ENCODE measurements around the gene TSPO. TPM values are rescaled to one million over a fixed set of nuclear protein-coding genes. Genes with fewer than 3 reads are reported as not detected.
A peak's percentile ranks its signal among the peaks of the same experiment; 100 is the strongest.

TSPO gene
- total and polyA plus RNA-seq, 7 donors: 35.8 to 148 (median 69.9) TPM

DNA sequence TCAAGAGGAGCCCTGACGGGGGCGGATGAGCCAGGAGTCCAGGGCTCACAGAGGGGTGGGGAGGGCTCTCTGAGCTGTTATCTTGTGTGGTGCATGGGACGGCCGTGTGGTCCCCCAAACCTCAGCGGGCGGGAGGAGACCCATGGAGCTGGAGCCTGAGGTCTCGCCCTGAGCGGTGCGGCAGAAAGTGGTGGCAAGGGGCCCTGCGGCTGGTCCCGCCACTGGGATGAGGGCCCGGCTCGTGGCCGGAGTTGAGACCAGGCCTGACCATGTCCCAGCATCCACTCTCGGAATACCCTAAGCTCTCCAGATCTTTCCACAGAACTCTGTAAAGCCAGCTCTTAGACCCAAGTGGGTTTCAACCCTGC lies 58.1 kb downstream of the TSPO start:
- Histone ChIP-seq H3K4me1 (no peaks in the 10 kb centered on the region), H3K36me3 (ENCODE audit: insufficient read depth in 1 of 2, low read depth in 1 of 2) (no peaks in the 10 kb centered on the region), H3K9me3 (no peaks in the 10 kb centered on the region), H3K27me3 (ENCODE audit: insufficient read depth in 3 of 3, low read length in 2 of 3) (peaks cover 0 to 10% (median 5%) of the 10 kb centered on the region in 3 donors), H3K27ac (no peak overlapping the region), H3K4me3 (no peak overlapping the region)
- ATAC-seq: no peak
- TF ChIP-seq, protein P1, sequence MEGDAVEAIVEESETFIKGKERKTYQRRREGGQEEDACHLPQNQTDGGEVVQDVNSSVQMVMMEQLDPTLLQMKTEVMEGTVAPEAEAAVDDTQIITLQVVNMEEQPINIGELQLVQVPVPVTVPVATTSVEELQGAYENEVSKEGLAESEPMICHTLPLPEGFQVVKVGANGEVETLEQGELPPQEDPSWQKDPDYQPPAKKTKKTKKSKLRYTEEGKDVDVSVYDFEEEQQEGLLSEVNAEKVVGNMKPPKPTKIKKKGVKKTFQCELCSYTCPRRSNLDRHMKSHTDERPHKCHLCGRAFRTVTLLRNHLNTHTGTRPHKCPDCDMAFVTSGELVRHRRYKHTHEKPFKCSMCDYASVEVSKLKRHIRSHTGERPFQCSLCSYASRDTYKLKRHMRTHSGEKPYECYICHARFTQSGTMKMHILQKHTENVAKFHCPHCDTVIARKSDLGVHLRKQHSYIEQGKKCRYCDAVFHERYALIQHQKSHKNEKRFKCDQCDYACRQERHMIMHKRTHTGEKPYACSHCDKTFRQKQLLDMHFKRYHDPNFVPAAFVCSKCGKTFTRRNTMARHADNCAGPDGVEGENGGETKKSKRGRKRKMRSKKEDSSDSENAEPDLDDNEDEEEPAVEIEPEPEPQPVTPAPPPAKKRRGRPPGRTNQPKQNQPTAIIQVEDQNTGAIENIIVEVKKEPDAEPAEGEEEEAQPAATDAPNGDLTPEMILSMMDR (IDR thresholded peaks at IDR 0.05): no peak
- peak in 1 of 2 donors; percentile 42 for DNase-seq
- intact Hi-C loops (cut with DNase I): no loop called here
- WGBS, 3 donors: 86 to 93% (median 86%) methylated on average over 13 to 15 of the region's 15 CpGs

DNA sequence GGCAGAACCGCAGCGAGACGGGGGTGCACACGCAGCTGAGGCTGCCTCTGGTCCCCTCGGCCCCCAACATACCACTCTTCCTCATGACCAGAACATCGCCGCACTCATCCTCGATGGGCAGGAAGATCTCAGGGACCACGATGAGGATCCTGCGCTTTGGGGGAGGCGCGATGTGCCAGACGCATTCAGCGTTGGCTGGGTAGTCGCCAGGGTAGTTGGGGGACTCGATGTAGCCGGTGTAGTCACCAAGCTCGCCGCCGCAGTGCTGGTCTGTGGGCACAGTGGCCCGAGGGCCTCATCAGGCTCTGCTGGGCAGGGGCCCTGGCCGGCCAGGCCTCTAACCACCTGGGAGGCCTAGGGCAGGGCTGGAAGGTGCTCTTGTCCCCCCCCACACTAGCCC lies 58.6 kb downstream of the TSPO start:
- Histone ChIP-seq H3K4me3 (no peak overlapping the region), H3K27me3 (ENCODE audit: insufficient read depth in 3 of 3, low read length in 2 of 3) (peaks cover 0 to 15% (median 5%) of the 10 kb centered on the region in 3 donors), H3K36me3 (ENCODE audit: insufficient read depth in 1 of 2, low read depth in 1 of 2) (no peaks in the 10 kb centered on the region), H3K9me3 (no peaks in the 10 kb centered on the region), H3K27ac (no peak overlapping the region), H3K4me1 (no peaks in the 10 kb centered on the region)
- intact Hi-C loops (cut with DNase I): no loop called here
- WGBS, 3 donors: 87 to 89% (median 89%) methylated on average over 21 to 22 of the region's 22 CpGs
- ATAC-seq (no peak), DNase-seq (peak in 1 of 2 donors; percentile 38)
- TF ChIP-seq, protein P1 (IDR thresholded peaks at IDR 0.05): no peak

DNA sequence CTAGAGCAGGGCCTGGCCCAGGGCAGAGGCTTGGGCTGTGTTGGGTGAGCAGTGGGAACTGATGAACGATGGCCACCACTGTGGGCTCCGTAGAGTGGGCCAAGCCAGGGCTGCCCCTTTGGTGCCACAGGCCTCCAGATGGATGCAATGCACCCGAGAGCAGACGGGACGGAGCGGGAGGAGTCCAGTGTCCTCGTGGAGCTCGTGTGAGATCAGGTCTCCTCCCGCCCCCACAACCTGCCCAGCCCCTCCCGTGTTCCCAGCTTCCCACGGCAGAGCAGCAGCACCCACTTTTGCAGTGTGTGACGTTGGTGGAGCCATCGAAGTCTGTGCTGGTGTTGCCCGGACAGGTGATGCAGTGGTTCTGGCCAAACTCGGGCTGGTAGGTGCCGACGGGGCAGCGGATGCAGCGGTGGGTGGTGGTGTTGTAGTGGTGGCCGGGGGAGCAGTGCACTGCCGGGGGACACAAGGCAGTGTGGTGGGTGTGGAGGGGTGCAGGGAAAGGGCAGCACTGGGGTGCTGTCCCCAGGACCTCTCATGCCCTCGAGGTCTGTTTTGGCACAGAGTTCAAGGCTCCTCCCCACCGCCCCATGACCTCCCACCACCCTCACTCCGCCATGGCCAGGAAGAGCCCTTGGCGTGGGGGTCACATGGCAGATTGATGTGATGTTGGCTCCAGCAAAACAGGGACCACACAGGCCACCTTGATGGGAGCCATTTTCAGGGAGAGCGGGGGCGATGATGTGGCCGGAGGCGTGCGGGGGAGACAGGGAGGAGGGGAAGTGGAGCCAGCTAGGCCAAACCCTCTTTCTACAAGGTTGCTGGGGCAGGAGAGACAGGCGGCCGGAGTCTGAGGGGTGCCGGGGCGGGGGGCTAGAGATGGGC lies 59.5 kb downstream of the TSPO start:
- no peaks in the 10 kb centered on the region for H3K4me1 ChIP-seq
- intact Hi-C loops (cut with DNase I): no loop called here
- H3K36me3 ChIP-seq (ENCODE audit: insufficient read depth in 1 of 2, low read depth in 1 of 2): no peaks in the 10 kb centered on the region
- DNase-seq (peak in 1 of 2 donors; percentile 41), ATAC-seq (no peak)
- peaks cover 0 to 17% (median 5%) of the 10 kb centered on the region in 3 donors for H3K27me3 ChIP-seq (ENCODE audit: insufficient read depth in 3 of 3, low read length in 2 of 3)
- H3K4me3 ChIP-seq: no peak overlapping the region
- H3K9me3 ChIP-seq: no peaks in the 10 kb centered on the region
- WGBS, 3 donors: 84 to 86% (median 85%) methylated on average over 31 to 34 of the region's 34 CpGs
- TF ChIP-seq, protein P1 (IDR thresholded peaks at IDR 0.05): no peak
- no peak overlapping the region for H3K27ac ChIP-seq

DNA sequence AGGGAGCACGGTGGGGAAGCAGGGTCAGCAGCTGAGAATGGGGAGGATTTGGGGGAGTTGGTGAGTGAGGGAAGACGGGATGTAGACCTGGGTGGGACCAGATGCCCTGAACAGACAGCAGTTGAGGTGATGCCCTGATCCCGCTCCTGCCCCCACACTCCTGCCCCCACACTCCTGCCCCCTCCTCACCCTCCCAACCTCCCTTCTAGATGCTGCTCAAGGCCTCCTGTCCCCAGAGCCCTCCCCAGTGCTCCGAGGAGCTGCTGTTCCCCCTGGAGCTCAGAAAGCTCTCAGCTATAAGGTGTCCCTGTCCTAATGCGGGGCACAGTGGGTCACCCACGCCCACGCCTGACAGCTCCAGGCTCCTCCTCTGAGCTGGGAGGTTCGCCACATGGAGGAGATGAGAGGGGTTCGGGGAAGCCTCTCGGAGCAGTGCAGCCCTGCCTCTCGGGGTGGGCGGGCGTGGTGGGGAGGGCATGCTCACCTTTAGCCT lies 60.6 kb downstream of the TSPO start:
- ATAC-seq: no peak
- WGBS, 3 donors: 85 to 93% (median 89%) methylated on average over 13 of the region's 13 CpGs
- no peak for DNase-seq
- H3K4me1 ChIP-seq: no peaks in the 10 kb centered on the region
- peaks cover 0 to 10% (median 1%) of the 10 kb centered on the region in 3 donors for H3K27me3 ChIP-seq (ENCODE audit: insufficient read depth in 3 of 3, low read length in 2 of 3)
- intact Hi-C loops (cut with DNase I): no loop called here
- H3K27ac ChIP-seq: no peak overlapping the region
- no peaks in the 10 kb centered on the region for H3K9me3 ChIP-seq
- TF ChIP-seq, protein P1 (IDR thresholded peaks at IDR 0.05): no peak
- no peak overlapping the region for H3K4me3 ChIP-seq
- H3K36me3 ChIP-seq (ENCODE audit: insufficient read depth in 1 of 2, low read depth in 1 of 2): no peaks in the 10 kb centered on the region

Data from psoas muscle (tissue), 8 donors.